ENCODE measurements around the gene PPM1B.

DNA sequence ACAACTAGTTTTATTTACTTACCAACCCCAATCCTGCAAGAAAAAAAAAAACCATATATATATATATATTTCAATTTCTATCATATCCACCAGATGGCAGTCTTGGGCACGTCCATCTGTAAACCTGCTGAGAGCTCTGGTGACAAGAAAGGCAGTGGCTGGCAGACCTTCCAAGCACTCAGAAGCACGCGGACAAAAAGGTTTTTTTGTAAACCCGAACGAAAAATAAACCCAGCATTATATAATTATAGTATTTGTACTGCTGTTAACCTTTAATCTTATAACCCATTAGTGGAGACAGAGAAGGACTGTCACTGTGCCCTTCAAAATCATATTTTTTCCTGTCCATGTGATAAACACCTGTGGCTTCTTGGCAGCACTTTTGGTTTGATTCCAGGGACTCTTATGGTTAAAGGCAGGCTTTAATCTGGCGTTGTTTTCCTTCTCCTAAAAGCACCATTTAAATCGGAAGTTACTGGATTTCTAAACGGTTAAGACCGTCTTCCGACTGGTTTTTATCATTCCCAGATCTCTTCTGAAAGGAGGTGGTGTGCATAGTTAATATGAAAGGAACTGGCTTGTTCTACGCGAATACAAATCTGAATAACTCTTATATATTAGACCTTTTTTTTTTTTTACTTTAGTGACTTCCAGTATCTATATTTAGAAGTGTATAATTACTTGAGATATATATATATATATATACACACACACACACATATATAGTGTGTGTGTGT, 75.6 kb downstream of the PPM1B start:
- TF ChIP-seq, protein P1, sequence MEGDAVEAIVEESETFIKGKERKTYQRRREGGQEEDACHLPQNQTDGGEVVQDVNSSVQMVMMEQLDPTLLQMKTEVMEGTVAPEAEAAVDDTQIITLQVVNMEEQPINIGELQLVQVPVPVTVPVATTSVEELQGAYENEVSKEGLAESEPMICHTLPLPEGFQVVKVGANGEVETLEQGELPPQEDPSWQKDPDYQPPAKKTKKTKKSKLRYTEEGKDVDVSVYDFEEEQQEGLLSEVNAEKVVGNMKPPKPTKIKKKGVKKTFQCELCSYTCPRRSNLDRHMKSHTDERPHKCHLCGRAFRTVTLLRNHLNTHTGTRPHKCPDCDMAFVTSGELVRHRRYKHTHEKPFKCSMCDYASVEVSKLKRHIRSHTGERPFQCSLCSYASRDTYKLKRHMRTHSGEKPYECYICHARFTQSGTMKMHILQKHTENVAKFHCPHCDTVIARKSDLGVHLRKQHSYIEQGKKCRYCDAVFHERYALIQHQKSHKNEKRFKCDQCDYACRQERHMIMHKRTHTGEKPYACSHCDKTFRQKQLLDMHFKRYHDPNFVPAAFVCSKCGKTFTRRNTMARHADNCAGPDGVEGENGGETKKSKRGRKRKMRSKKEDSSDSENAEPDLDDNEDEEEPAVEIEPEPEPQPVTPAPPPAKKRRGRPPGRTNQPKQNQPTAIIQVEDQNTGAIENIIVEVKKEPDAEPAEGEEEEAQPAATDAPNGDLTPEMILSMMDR (IDR thresholded peaks at IDR 0.05), result peak in 2 of 3 donors; percentile 37 to 62
- no peak for TF ChIP-seq POLR2A (IDR thresholded peaks at IDR 0.05)
